Naive thymus-derived CD8-positive, alpha-beta T cell (primary cell): ENCODE data around the gene TMEM41A. TPM values are rescaled to one million over a fixed set of nuclear protein-coding genes. Genes with fewer than 3 reads are reported as not detected.

Experiments
- ATAC-seq, 2 donors: fragments of 150-1000 bp; cut with Tn5 transposase in 1 of 2; sonication (Bioruptor Pico), chemical (Tn5 transposase) in 1 of 2; 1 replicate in 1 of 2; 2 replicates in 1 of 2; pipeline ENCODE4 v1.10.0; 2021; ENCODE audit warnings: mild to moderate bottlenecking in 2 of 2, moderate library complexity in 2 of 2
- POLR2A ChIA-PET: fragments of 350-600 bp; sonication (Branson Sonifier 250); formaldehyde crosslinking; loops from one replicate; lab custom pipeline; 2021; ENCODE audit warnings: antibody characterized with exemption; lab: Charles Lee
- DNase-seq, 10 donors: peaks; one replicate each; pipeline versions ENCODE4 v3.0.0 to v3.0.0-alpha.2; 2020 to 2022
- H3K27ac Mint-ChIP-seq, 10 donors: one replicate each; pipeline ENCODE4 v1.8.0; 2020 to 2022; ENCODE audit warnings: mild to moderate bottlenecking in 10 of 10, mixed read lengths in 10 of 10, moderate library complexity in 4 of 10, inconsistent platforms in 1 of 10
- H3K27me3 Mint-ChIP-seq, 5 donors: one replicate each; pipeline ENCODE4 v1.8.0; 2021 to 2022; ENCODE audit warnings: mixed read lengths in 5 of 5
- H3K36me3 Mint-ChIP-seq, 3 donors: one replicate each; pipeline ENCODE4 v1.8.0; 2020 to 2022; ENCODE audit warnings: mixed read lengths in 3 of 3, mild to moderate bottlenecking in 2 of 3, inconsistent platforms in 1 of 3
- H3K4me1 Mint-ChIP-seq, 4 donors: one replicate each; pipeline ENCODE4 v1.8.0; 2021 to 2022; ENCODE audit warnings: mixed read lengths in 4 of 4
- H3K4me3 Mint-ChIP-seq, 10 donors: one replicate each; pipeline ENCODE4 v1.8.0; 2020 to 2022; ENCODE audit warnings: mild to moderate bottlenecking in 10 of 10, mixed read lengths in 10 of 10, moderate library complexity in 6 of 10, inconsistent platforms in 1 of 10
- H3K9me3 Mint-ChIP-seq, 9 donors: one replicate each; pipeline ENCODE4 v1.8.0; 2020 to 2022; ENCODE audit warnings: mixed read lengths in 9 of 9, mild to moderate bottlenecking in 3 of 9, inconsistent platforms in 1 of 9, moderate library complexity in 1 of 9
- polyA plus RNA-seq, 3 donors: library from polyadenylated mRNA; unstranded; fragments of 300-500 nt; fragmentation: Illumina TruSeq; gene quantifications; one replicate each; pipeline ENCODE4 v1.2.3, GENCODE V29; 2021
- total RNA-seq, 8 experiments: library from RNA in 2 of 8; stranded (reverse) in 2 of 8; gene quantifications; one replicate each; pipeline ENCODE4 v1.2.3 and lab custom pipeline; 2021 to 2026

The TMEM41A gene
- total RNA-seq (10 to 100 TPM; 26.4 to 26.7 TPM), polyA plus RNA-seq (10 to 100 TPM; 16.7 to 22.0 (median 19.3) TPM), total RNA-seq (lab: John Stamatoyannopoulos, UW) (24.9 to 65.9 (median 41.0) reads per million in 6 experiments)

- Mint-ChIP-seq H3K27ac (peak within 1 kb of the TSS; percentile 86 to 96 (median 94)), H3K4me3 (peak within 1 kb of the TSS; percentile 93 to 98 (median 94)), H3K9me3 (no peaks in the 10 kb centered on the region), H3K36me3 (peaks cover 0 to 25% (median 12%) of the 10 kb centered on the region in 3 donors), H3K4me1 (peaks cover 7 to 31% (median 29%) of the 10 kb centered on the region in 4 donors), H3K27me3 (no peaks in the 10 kb centered on the region)
- ATAC-seq, result peak; percentile 96 to 97
- peak; percentile 80 to 92 (median 88) for DNase-seq
- POLR2A ChIA-PET, result interaction anchor here (0.8 to 1.3 kb wide), 3 partner anchors 60 to 88 kb away, joined by 3 to 11 read pairs (median 3); partner anchors contain the start of gene SENP2
These were observed at the start of gene TMEM41A for GRCh38 chr3:185498503-185499396. Gene TMEM41A, minus strand, starts transcription at chr3:185499035. Its CDS starts 74 bp downstream, at chr3:185498961.

DNA sequence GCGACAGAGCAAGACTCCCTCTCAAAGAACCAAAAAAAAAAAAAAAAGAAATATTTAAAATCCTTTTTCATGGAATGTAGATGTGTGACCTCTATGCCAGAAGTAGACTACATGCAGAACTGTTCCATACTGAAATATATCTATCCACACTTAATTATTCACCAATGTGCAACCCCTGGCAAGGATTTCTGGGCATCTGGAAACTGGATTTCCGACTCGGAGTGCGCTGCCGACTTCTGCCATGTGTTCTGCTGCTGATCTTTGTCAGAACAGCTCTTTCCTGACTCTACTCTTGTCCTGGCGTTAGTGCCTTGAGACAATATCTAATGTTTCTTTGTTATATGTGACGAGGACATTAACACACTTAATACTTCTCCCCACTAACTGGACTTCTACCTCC, 41.9 kb upstream of the TMEM41A start:
- ATAC-seq (no peak), DNase-seq (no peak)
- no peaks in the 10 kb centered on the region for H3K9me3 Mint-ChIP-seq
- no peak overlapping the region for H3K27ac Mint-ChIP-seq
- POLR2A ChIA-PET, result no interaction called here
- H3K4me1 Mint-ChIP-seq, result peaks cover 0 to 7% (median 5%) of the 10 kb centered on the region in 4 donors
- no peak overlapping the region for H3K4me3 Mint-ChIP-seq
- H3K36me3 Mint-ChIP-seq, result no peaks in the 10 kb centered on the region
- H3K27me3 Mint-ChIP-seq, result peaks cover 0 to 8% (median 0%) of the 10 kb centered on the region in 5 donors

- POLR2A ChIA-PET, result no interaction called here
- Mint-ChIP-seq H3K4me1 (peaks cover 0 to 7% (median 5%) of the 10 kb centered on the region in 4 donors), H3K4me3 (no peak overlapping the region), H3K27ac (no peak overlapping the region), H3K9me3 (no peaks in the 10 kb centered on the region), H3K27me3 (peaks cover 0 to 8% (median 0%) of the 10 kb centered on the region in 5 donors), H3K36me3 (no peaks in the 10 kb centered on the region)
- no peak for DNase-seq
- ATAC-seq, result no peak
These were observed 41.1 kb upstream of the TMEM41A start for GRCh38 chr3:185539934-185540333.

DNA sequence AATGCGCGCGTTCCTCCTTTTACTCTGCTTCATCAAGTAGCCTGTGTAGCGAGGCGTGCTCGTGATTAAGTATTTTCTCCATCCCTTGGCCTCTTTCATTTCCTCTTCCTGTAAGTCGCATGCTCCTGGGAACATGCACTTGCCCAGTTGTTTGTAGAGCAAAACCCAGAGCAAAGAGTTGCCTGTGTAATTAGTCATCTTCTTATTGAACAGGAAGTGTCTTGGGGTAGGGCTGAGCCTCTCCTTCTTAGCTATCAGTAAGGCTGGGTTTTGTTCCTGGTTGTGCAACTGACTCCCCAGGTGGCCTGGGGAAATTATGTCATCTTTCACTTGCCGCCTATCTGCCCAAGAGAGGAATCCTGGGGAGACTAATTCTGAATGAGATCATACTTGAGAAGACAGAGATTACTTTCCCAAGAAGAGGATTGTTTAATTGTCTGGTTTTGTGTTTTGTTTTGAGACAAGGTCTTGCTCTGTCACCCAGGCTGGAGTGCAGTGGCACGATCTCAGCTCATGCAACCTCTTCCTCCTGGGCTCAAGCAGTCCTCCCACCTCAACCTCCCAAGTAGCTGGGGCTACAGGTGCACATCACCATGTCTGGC, 38.6 kb upstream of the TMEM41A start:
- Mint-ChIP-seq H3K9me3 (no peaks in the 10 kb centered on the region), H3K27me3 (peaks cover 0 to 4% (median 0%) of the 10 kb centered on the region in 5 donors), H3K36me3 (no peaks in the 10 kb centered on the region), H3K4me1 (peaks cover 0 to 7% (median 5%) of the 10 kb centered on the region in 4 donors), H3K4me3 (peak overlapping the region in 1 of 10 donors; percentile 15), H3K27ac (peak overlapping the region in 5 of 10 donors; percentile 17 to 74 (median 63))
- ATAC-seq (no peak), DNase-seq (no peak)
- POLR2A ChIA-PET, result no interaction called here

GRCh38 chr3:185534511-185534910, 35.7 kb upstream of the TMEM41A start:
- H3K4me1 Mint-ChIP-seq, result peaks cover 0 to 7% (median 5%) of the 10 kb centered on the region in 4 donors
- peaks cover 0 to 2% (median 0%) of the 10 kb centered on the region in 5 donors for H3K27me3 Mint-ChIP-seq
- ATAC-seq (no peak), DNase-seq (no peak)
- no peak overlapping the region for H3K4me3 Mint-ChIP-seq
- H3K9me3 Mint-ChIP-seq, result no peaks in the 10 kb centered on the region
- no peaks in the 10 kb centered on the region for H3K36me3 Mint-ChIP-seq
- POLR2A ChIA-PET, result no interaction called here
- no peak overlapping the region for H3K27ac Mint-ChIP-seq

DNA sequence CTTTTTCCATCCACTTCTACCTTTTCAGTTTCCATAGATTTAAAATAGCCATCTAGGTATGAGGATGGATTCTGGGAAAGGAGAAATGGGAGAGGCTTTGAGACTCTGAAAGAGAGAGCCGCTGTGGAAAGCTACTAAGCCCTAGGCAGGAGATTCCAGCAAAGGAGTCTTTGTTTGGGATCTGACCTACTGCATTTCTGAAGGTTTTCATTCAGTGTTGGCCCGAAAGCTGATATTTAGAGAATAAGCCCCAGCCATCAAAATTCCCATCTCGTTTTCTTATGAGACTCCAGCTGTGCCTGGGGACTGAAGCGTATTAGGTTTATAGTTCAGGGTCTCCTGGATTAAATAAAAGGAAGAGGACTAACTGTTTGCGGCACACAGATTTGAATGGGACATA, 34.1 kb upstream of the TMEM41A start:
- DNase-seq (no peak), ATAC-seq (no peak)
- Mint-ChIP-seq H3K27me3 (peaks cover 0 to 2% (median 0%) of the 10 kb centered on the region in 5 donors), H3K4me1 (peaks cover 0 to 7% (median 5%) of the 10 kb centered on the region in 4 donors), H3K4me3 (no peak overlapping the region), H3K36me3 (no peaks in the 10 kb centered on the region), H3K9me3 (no peaks in the 10 kb centered on the region), H3K27ac (no peak overlapping the region)
- POLR2A ChIA-PET, result no interaction called here

DNA sequence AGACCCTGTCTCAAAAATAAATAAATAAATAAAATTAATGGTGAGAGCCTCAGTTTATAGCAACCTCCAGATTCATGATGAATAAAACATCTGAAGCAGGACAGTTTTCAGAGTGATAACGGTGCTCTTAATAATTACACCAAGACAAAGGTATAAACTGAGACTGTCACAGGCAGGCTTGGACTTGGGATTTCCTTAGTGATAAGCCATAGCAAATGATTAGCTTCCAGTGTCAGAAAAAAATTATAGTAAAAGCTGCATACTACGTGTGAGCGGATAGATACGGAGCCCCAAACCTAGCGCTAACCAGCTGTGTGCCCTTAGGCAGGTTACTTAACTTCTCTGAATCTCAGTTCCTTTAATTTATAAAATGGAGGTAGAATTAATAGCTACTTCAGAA, 32.0 kb upstream of the TMEM41A start:
- no peaks in the 10 kb centered on the region for H3K36me3 Mint-ChIP-seq
- H3K9me3 Mint-ChIP-seq, result no peaks in the 10 kb centered on the region
- no peak for ATAC-seq
- peaks cover under 1 to 3% (median 2%) of the 10 kb centered on the region in 5 donors for H3K27me3 Mint-ChIP-seq
- no peak for DNase-seq
- H3K4me1 Mint-ChIP-seq, result no peaks in the 10 kb centered on the region
- H3K27ac Mint-ChIP-seq, result no peak overlapping the region
- POLR2A ChIA-PET, result no interaction called here
- H3K4me3 Mint-ChIP-seq, result no peak overlapping the region

DNA sequence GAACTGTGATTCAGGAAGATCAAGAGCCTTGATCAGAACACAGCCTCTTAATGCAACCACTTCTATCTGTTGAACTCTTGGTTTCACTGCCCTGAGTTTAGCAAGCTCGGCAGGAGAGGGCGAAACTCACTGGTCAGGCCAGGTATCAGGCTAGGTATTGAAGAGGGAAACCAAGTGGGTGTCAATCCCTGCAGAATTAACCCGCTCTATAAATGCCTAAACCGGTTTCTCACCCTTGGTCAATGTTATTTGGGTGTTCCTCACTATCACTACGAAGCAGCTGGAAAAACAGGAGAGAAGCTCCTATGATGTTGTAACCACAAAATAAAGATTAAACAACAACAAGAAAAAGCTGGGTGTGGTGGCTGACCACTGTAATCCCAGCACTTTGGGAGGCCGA, 29.7 kb upstream of the TMEM41A start:
- Mint-ChIP-seq H3K4me3 (no peak overlapping the region), H3K27me3 (peaks cover 7 to 18% (median 8%) of the 10 kb centered on the region in 5 donors), H3K27ac (no peak overlapping the region), H3K9me3 (no peaks in the 10 kb centered on the region), H3K36me3 (no peaks in the 10 kb centered on the region), H3K4me1 (no peaks in the 10 kb centered on the region)
- ATAC-seq (no peak), DNase-seq (no peak)
- POLR2A ChIA-PET, result no interaction called here

- no peak overlapping the region for H3K27ac Mint-ChIP-seq
- peaks cover 8 to 21% (median 8%) of the 10 kb centered on the region in 5 donors for H3K27me3 Mint-ChIP-seq
- DNase-seq, result no peak
- no peaks in the 10 kb centered on the region for H3K36me3 Mint-ChIP-seq
- H3K4me1 Mint-ChIP-seq, result no peaks in the 10 kb centered on the region
- no peak overlapping the region for H3K4me3 Mint-ChIP-seq
- no peaks in the 10 kb centered on the region for H3K9me3 Mint-ChIP-seq
- POLR2A ChIA-PET, result no interaction called here
- ATAC-seq, result no peak
These were observed 28.5 kb upstream of the TMEM41A start for GRCh38 chr3:185527364-185527763.

GRCh38 chr3:185526349-185526951, 27.6 kb upstream of the TMEM41A start:
- Mint-ChIP-seq H3K27ac (no peak overlapping the region), H3K4me1 (no peaks in the 10 kb centered on the region), H3K4me3 (no peak overlapping the region), H3K27me3 (peaks cover 8 to 28% (median 12%) of the 10 kb centered on the region in 5 donors), H3K36me3 (no peaks in the 10 kb centered on the region), H3K9me3 (no peaks in the 10 kb centered on the region)
- POLR2A ChIA-PET, result no interaction called here
- DNase-seq, result no peak
- no peak for ATAC-seq

- POLR2A ChIA-PET, result interaction anchor here (0.5 kb wide), 1 partner anchor 84 kb away, joined by 5 read pairs; no protein-coding TSS in a partner anchor
- Mint-ChIP-seq H3K36me3 (no peaks in the 10 kb centered on the region), H3K27ac (no peak overlapping the region), H3K27me3 (peaks cover 14 to 38% (median 26%) of the 10 kb centered on the region in 5 donors), H3K9me3 (no peaks in the 10 kb centered on the region), H3K4me1 (no peaks in the 10 kb centered on the region), H3K4me3 (no peak overlapping the region)
- ATAC-seq (no peak), DNase-seq (no peak)
These were observed 22.7 kb upstream of the TMEM41A start for GRCh38 chr3:185521349-185522138.

DNA sequence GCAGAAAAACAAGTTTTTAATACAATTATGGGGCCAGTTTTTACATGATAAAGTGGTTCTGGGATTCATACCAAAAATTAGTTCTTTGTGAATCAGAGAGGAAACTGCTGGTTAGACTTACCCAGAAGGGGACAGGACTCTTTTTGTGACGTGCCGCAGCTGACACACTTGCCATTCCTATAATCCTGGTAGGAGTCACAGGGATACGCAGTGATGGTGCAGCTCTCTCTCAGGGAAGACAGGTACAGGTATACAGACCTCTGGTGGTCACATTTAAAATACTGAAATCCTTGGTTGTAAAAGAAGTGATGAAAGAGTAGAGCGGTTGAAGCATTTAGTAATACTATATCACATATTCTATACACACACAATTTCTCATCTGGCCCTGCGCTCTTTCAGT, 20.2 kb upstream of the TMEM41A start:
- DNase-seq (no peak), ATAC-seq (no peak)
- Mint-ChIP-seq H3K4me3 (no peak overlapping the region), H3K4me1 (no peaks in the 10 kb centered on the region), H3K9me3 (no peaks in the 10 kb centered on the region), H3K27me3 (peaks cover 11 to 23% (median 20%) of the 10 kb centered on the region in 5 donors), H3K27ac (no peak overlapping the region), H3K36me3 (no peaks in the 10 kb centered on the region)
- POLR2A ChIA-PET, result no interaction called here
